Hepatocyte (in vitro differentiated cells): Measurements from ENCODE around the gene CCIN. TPM values are rescaled to one million over a fixed set of nuclear protein-coding genes. Genes with fewer than 3 reads are reported as not detected.
"Not testable (repeated sequence)": the region's sequence is repeated elsewhere in the genome, so short reads cannot be mapped to it uniquely, and the experiment has no call there.

Source experiments
- DNase-seq: peaks from one replicate; pipeline ENCODE4 v3.0.0-alpha.2; 2016; ENCODE audit warnings: low spot score
- H2AFZ ChIP-seq: fragments of 200-600 bp; sonication (generic); 2 replicates; pipeline ENCODE4 v1.6.0; 2016; ENCODE audit warnings: antibody characterized with exemption, mild to moderate bottlenecking
- H3K27ac ChIP-seq: fragments of 200-600 bp; sonication (generic); 2 replicates; pipeline ENCODE4 v1.5.1; 2016; ENCODE audit warnings: mild to moderate bottlenecking
- H3K27me3 ChIP-seq: fragments of 200-600 bp; sonication (generic); 2 replicates; pipeline ENCODE4 v1.6.1; 2016
- H3K36me3 ChIP-seq: fragments of 200-600 bp; sonication (generic); replicated peaks from 2 replicates; pipeline ENCODE4 v1.5.1; 2016; ENCODE audit warnings: low read depth; ENCODE audit not compliant: insufficient read depth
- H3K4me1 ChIP-seq: fragments of 200-600 bp; sonication (generic); 2 replicates; pipeline ENCODE4 v1.5.1; 2016; ENCODE audit warnings: mild to moderate bottlenecking, moderate library complexity; ENCODE audit not compliant: insufficient read depth
- H3K4me2 ChIP-seq: fragments of 200-600 bp; sonication (generic); 2 replicates; pipeline ENCODE4 v1.6.0; 2016
- H3K4me3 ChIP-seq: fragments of 200-600 bp; sonication (generic); 2 replicates; pipeline ENCODE4 v1.5.1; 2016; ENCODE audit warnings: mild to moderate bottlenecking
- H3K79me2 ChIP-seq: fragments of 200-600 bp; sonication (generic); 2 replicates; pipeline ENCODE4 v1.6.0; 2017; ENCODE audit warnings: mild to moderate bottlenecking
- H3K9me2 ChIP-seq: fragments of 200-600 bp; sonication (generic); replicated peaks from 2 replicates; pipeline ENCODE4 v1.6.0; 2017; ENCODE audit warnings: mild to moderate bottlenecking; ENCODE audit not compliant: insufficient read depth
- H3K9me3 ChIP-seq: fragments of 200-600 bp; sonication (generic); 2 replicates; pipeline ENCODE4 v1.5.1; 2016; ENCODE audit warnings: low read depth, mild to moderate bottlenecking
- H4K20me1 ChIP-seq: fragments of 200-600 bp; sonication (generic); 2 replicates; pipeline ENCODE4 v1.6.0; 2016; ENCODE audit warnings: mild to moderate bottlenecking; ENCODE audit not compliant: insufficient read depth, poor library complexity, severe bottlenecking
- EZH2 ChIP-seq: fragments of 200-600 bp; sonication (generic); IDR thresholded peaks from 2 replicates; pipeline ENCODE4 v1.6.1; 2016; ENCODE audit warnings: antibody characterized with exemption, mild to moderate bottlenecking, borderline replicate concordance
- EZH2phosphoT487 ChIP-seq: fragments of 200-600 bp; sonication (generic); IDR thresholded peaks from one replicate; pipeline ENCODE4 v1.6.1; 2018; ENCODE audit warnings: antibody characterized with exemption, mild to moderate bottlenecking, low read depth, moderate library complexity; ENCODE audit not compliant: unreplicated experiment, severe bottlenecking
- WGBS: methylation state at CpG from one replicate; pipeline ENCODE4 v1.1.6; 2016; ENCODE audit warnings: low lambda C conversion rate; ENCODE audit errors: missing lambda C conversion rate; 5-methylcytosine and 5-hydroxymethylcytosine counted together
- polyA plus RNA-seq: library from polyadenylated mRNA; unstranded; fragments of >200 nt; fragmentation: Nextera tagmentation; extraction: Ambion mirVana; gene quantifications from 2 replicates; pipeline ENCODE4 v1.2.1, GENCODE V29; 2016
- total RNA-seq: library from RNA; depleted of rRNA; stranded (reverse); fragments of >200 nt; gene quantifications from 2 replicates; pipeline ENCODE4 v1.2.3, GENCODE V29; 2014
- TF ChIP-seq, protein P1 (sequence below): fragments of 200-600 bp; sonication (generic); IDR thresholded peaks from 2 replicates; pipeline ENCODE4 v1.5.1; 2016; ENCODE audit warnings: antibody characterized with exemption, mild to moderate bottlenecking; ENCODE audit not compliant: poor library complexity

Gene CCIN
- total and polyA plus RNA-seq, 2 experiments from 2014 or later, result not detected

DNA sequence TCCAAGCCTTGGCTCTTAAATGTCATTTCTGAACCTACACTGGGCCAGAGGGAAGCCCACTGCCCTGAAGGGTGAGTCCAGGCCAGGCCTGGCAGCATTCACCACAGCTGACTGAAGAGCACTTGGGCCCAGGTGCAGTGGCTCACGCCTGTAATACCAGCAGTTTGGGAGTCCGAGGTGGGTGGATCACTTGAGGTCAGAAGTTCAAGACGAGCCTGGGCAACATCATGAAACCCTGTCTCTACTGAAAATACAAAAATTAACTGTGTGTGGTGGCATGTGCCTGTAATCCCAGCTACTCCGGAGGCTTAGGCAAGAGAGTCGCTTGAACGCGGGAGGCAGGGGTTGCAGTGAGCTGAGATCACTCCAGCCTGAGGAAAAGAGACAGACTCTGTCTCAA, 5.1 kb downstream of the CCIN start:
- H2AFZ ChIP-seq, result no peak overlapping the region
- H3K79me2 ChIP-seq, result no peaks in the 10 kb centered on the region
- no peak overlapping the region for H3K4me3 ChIP-seq
- H3K9me2 ChIP-seq, result no peaks in the 10 kb centered on the region
- 70% methylated on average over 7 of the region's 7 CpGs for WGBS
- no peaks in the 10 kb centered on the region for H3K27me3 ChIP-seq
- H3K4me1 ChIP-seq, result no peaks in the 10 kb centered on the region
- DNase-seq, result no peak
- H3K27ac ChIP-seq, result no peak overlapping the region
- H4K20me1 ChIP-seq, result no peaks in the 10 kb centered on the region
- H3K36me3 ChIP-seq, result no peaks in the 10 kb centered on the region
- TF ChIP-seq EZH2, result no peak
- no peak for TF ChIP-seq EZH2phosphoT487
- TF ChIP-seq, protein P1, sequence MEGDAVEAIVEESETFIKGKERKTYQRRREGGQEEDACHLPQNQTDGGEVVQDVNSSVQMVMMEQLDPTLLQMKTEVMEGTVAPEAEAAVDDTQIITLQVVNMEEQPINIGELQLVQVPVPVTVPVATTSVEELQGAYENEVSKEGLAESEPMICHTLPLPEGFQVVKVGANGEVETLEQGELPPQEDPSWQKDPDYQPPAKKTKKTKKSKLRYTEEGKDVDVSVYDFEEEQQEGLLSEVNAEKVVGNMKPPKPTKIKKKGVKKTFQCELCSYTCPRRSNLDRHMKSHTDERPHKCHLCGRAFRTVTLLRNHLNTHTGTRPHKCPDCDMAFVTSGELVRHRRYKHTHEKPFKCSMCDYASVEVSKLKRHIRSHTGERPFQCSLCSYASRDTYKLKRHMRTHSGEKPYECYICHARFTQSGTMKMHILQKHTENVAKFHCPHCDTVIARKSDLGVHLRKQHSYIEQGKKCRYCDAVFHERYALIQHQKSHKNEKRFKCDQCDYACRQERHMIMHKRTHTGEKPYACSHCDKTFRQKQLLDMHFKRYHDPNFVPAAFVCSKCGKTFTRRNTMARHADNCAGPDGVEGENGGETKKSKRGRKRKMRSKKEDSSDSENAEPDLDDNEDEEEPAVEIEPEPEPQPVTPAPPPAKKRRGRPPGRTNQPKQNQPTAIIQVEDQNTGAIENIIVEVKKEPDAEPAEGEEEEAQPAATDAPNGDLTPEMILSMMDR, result no peak
- no peaks in the 10 kb centered on the region for H3K9me3 ChIP-seq
- H3K4me2 ChIP-seq, result no peak overlapping the region

DNA sequence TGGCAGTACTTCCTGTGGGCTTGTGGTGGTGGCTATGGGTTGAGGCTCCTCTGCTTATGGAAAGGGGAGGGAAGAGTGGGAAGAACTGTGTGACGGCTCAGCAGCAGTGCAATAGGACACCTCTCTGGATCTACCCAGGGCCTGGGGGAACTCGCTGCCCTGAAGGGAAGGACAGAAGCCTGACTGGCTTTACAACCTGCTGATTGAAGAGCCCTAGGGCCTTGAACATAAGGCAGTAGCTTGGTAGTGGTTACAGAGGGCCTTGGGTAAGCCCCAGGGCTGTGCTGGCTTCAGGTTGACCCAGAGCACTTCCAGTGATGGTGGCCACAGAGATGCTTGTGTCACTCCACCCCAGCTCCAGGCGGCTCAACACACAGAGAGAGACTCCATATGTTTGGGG, 5.5 kb downstream of the CCIN start:
- H3K9me3 ChIP-seq, result no peaks in the 10 kb centered on the region
- DNase-seq, result no peak
- H3K4me1 ChIP-seq, result no peaks in the 10 kb centered on the region
- H3K27me3 ChIP-seq, result no peaks in the 10 kb centered on the region
- TF ChIP-seq EZH2phosphoT487 (no peak), EZH2 (no peak)
- TF ChIP-seq, protein P1, result no peak
- 66% methylated on average over 3 of the region's 3 CpGs for WGBS
- no peaks in the 10 kb centered on the region for H3K36me3 ChIP-seq
- no peak overlapping the region for H3K4me3 ChIP-seq
- H4K20me1 ChIP-seq, result no peaks in the 10 kb centered on the region
- no peaks in the 10 kb centered on the region for H3K79me2 ChIP-seq
- H3K4me2 ChIP-seq, result no peak overlapping the region
- H2AFZ ChIP-seq, result no peak overlapping the region
- H3K9me2 ChIP-seq, result no peaks in the 10 kb centered on the region
- no peak overlapping the region for H3K27ac ChIP-seq

- not testable (repeated sequence) for H3K4me3 ChIP-seq, H3K79me2 ChIP-seq, H3K27ac ChIP-seq, H3K9me2 ChIP-seq, H3K4me2 ChIP-seq, H3K9me3 ChIP-seq, H2AFZ ChIP-seq, DNase-seq, H3K36me3 ChIP-seq, H3K4me1 ChIP-seq, H4K20me1 ChIP-seq, H3K27me3 ChIP-seq
- 96% methylated on average over 3 of the region's 3 CpGs for WGBS
Observed at GRCh38 chr9:36175209-36175608, 6.0 kb downstream of the CCIN start.

- WGBS, result 90% methylated on average over 10 of the region's 10 CpGs
- not testable (repeated sequence) for DNase-seq, H3K9me2 ChIP-seq, H3K4me1 ChIP-seq, H4K20me1 ChIP-seq, H3K4me2 ChIP-seq, H2AFZ ChIP-seq, H3K27ac ChIP-seq, H3K27me3 ChIP-seq, H3K36me3 ChIP-seq, H3K9me3 ChIP-seq, H3K79me2 ChIP-seq, H3K4me3 ChIP-seq
Observed at GRCh38 chr9:36176496-36176895, 7.3 kb downstream of the CCIN start.

- no peak overlapping the region for H3K4me2 ChIP-seq
- H3K4me3 ChIP-seq, result no peak overlapping the region
- TF ChIP-seq EZH2phosphoT487, result no peak
- H3K9me2 ChIP-seq, result no peaks in the 10 kb centered on the region
- H4K20me1 ChIP-seq, result no peaks in the 10 kb centered on the region
- H3K79me2 ChIP-seq, result no peaks in the 10 kb centered on the region
- 93% methylated on average over 4 of the region's 4 CpGs for WGBS
- H3K9me3 ChIP-seq, result no peaks in the 10 kb centered on the region
- no peak overlapping the region for H3K27ac ChIP-seq
- no peaks in the 10 kb centered on the region for H3K36me3 ChIP-seq
- no peaks in the 10 kb centered on the region for H3K4me1 ChIP-seq
- no peaks in the 10 kb centered on the region for H3K27me3 ChIP-seq
- no peak for DNase-seq
- no peak overlapping the region for H2AFZ ChIP-seq
Observed at GRCh38 chr9:36177571-36177970, 8.4 kb downstream of the CCIN start.

DNA sequence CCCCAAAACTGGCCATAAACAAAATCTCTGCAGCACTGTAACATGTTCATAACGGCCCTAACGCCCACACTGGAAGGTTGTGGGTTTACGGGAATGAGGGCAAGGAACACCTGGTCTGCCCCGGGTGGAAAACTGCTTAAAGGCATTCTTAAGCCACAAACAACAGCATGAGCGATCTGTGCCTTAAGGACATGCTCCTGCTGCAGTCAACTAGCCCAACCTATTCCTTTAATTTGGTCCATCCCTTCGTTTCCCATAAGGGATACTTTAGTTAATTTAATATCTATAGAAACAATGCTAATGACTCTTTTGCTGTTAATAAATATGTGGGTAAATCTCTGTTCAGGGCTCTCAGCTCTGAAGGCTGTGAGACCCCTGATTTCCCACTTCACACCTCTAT, 11.1 kb downstream of the CCIN start:
- 88% methylated on average over 6 of the region's 6 CpGs for WGBS
- not testable (repeated sequence) for H3K9me2 ChIP-seq, H3K27me3 ChIP-seq, H3K79me2 ChIP-seq, H3K4me1 ChIP-seq, DNase-seq, H3K4me2 ChIP-seq, H3K9me3 ChIP-seq, H3K36me3 ChIP-seq, H2AFZ ChIP-seq, H3K27ac ChIP-seq, H4K20me1 ChIP-seq, H3K4me3 ChIP-seq
